HepG2 (cell line): Measurements from ENCODE around the gene STK32B. TPM values are rescaled to one million over a fixed set of nuclear protein-coding genes. Genes with fewer than 3 reads are reported as not detected.

Experiments
- ATAC-seq: fragments of 200-7000 bp; cut with Tn5 transposase; 3 replicates; pipeline ENCODE4 v1.9.1; 2020; ENCODE audit warnings: mild to moderate bottlenecking, moderate library complexity
- BruUV-seq: library from RNA; stranded (reverse); fragments of 400-500 nt; replicated peaks from 2 replicates; lab custom pipeline; 2021; lab: Mats Ljungman, UMichigan
- CTCF ChIA-PET: fragments of 300-600 bp; formaldehyde crosslinking; extraction: SDS; loops from one replicate; lab custom pipeline; 2021; ENCODE audit warnings: low total read pairs, inconsistent platforms, low intra/inter-chr PET ratio; lab: Yijun Ruan, JAX
- POLR2A ChIA-PET: fragments of 350-600 bp; sonication (Branson Sonifier 250); formaldehyde crosslinking; loops from one replicate; lab custom pipeline; 2020; ENCODE audit warnings: antibody characterized with exemption, inconsistent platforms; lab: Yijun Ruan, JAX
- DNase-seq: peaks from one replicate; pipeline ENCODE4 v3.0.0-alpha.2; 2015; ENCODE audit warnings: low spot score
- FAIRE-seq: peaks from 3 replicates; lab custom pipeline; 2011; peaks lifted over from hg19 to GRCh38; lab: Jason Lieb, UNC
- H2AFZ ChIP-seq: one replicate; pipeline ENCODE4 v1.6.1; 2011; ENCODE audit warnings: low read length, inconsistent platforms
- H3K27ac ChIP-seq: fragments of 300-600 bp; 3 replicates; pipeline ENCODE4 v1.8.0; 2011; ENCODE audit warnings: mixed run types, mild to moderate bottlenecking, mixed read lengths, low read length, inconsistent platforms; ENCODE audit not compliant: insufficient read depth; ENCODE audit errors: extremely low read length
- H3K27me3 ChIP-seq, 2 experiments: fragments of 200-600 bp in 1 of 2; 2 replicates in 1 of 2; 3 replicates in 1 of 2; pipeline versions ENCODE4 v1.6.0 to v1.8.0; 2011; ENCODE audit warnings: low read length in 2 of 2, mild to moderate bottlenecking in 2 of 2, moderate library complexity in 2 of 2, inconsistent platforms in 1 of 2; ENCODE audit not compliant: insufficient read depth in 2 of 2, control insufficient read depth in 1 of 2
- H3K36me3 ChIP-seq, 2 experiments: fragments of 200-600 bp in 1 of 2; replicated peaks in 1 of 2; 2 replicates in 1 of 2; 3 replicates in 1 of 2; pipeline versions ENCODE4 v1.5.1 to v1.8.0; 2011; ENCODE audit warnings: low read length in 2 of 2, inconsistent platforms in 1 of 2; ENCODE audit not compliant: insufficient read depth in 2 of 2, control insufficient read depth in 1 of 2
- H3K4me1 ChIP-seq: 2 replicates; pipeline ENCODE4 v1.5.1; 2012; ENCODE audit warnings: low read length, inconsistent platforms; ENCODE audit not compliant: insufficient read depth
- H3K4me2 ChIP-seq: 2 replicates; pipeline ENCODE4 v1.6.0; 2011; ENCODE audit warnings: low read depth, low read length, inconsistent platforms
- H3K4me3 ChIP-seq, 3 experiments: fragments of 200-600 bp in 1 of 3; sonication (generic), shearing (Covaris generic) in 1 of 3; replicated peaks in 1 of 3; 2 replicates each; pipeline ENCODE4 v1.5.1; 2011 to 2016; ENCODE audit warnings: low read length in 3 of 3, inconsistent platforms in 2 of 3, low read depth in 2 of 3, mild to moderate bottlenecking in 2 of 3, control low read depth in 1 of 3, mixed read lengths in 1 of 3; ENCODE audit not compliant: insufficient read depth in 1 of 3
- H3K79me2 ChIP-seq: one replicate; pipeline ENCODE4 v1.6.1; 2011; ENCODE audit warnings: low read length, inconsistent platforms; ENCODE audit not compliant: insufficient read depth
- H3K9ac ChIP-seq: 2 replicates; pipeline ENCODE4 v1.6.0; 2011; ENCODE audit warnings: mild to moderate bottlenecking, low read depth, low read length, inconsistent platforms; ENCODE audit not compliant: insufficient read depth
- H3K9me3 ChIP-seq: 2 replicates; pipeline ENCODE4 v1.5.1; 2012; ENCODE audit warnings: mild to moderate bottlenecking, low read length
- H4K20me1 ChIP-seq: 2 replicates; pipeline ENCODE4 v1.6.0; 2011; ENCODE audit warnings: inconsistent platforms, mild to moderate bottlenecking, low read length, moderate library complexity; ENCODE audit not compliant: insufficient read depth
- AGO1 ChIP-seq: fragments of 200-400 bp; formaldehyde crosslinking; IDR thresholded peaks from 2 replicates; pipeline ENCODE4 v1.6.1; 2017; ENCODE audit warnings: mild to moderate bottlenecking, low read depth, low read length, moderate library complexity; ENCODE audit not compliant: poor library complexity, severe bottlenecking
- CTCF ChIP-seq: sonication (generic); formaldehyde crosslinking; IDR thresholded peaks from 2 replicates; pipeline ENCODE4 v1.5.0; 2020; ENCODE audit warnings: mild to moderate bottlenecking, missing genetic modification reagents, moderate library complexity
- FIP1L1 ChIP-seq: fragments of 200-400 bp; formaldehyde crosslinking; IDR thresholded peaks from 2 replicates; pipeline ENCODE4 v1.6.1; 2018; ENCODE audit warnings: low read depth, mild to moderate bottlenecking, low read length, moderate library complexity, borderline replicate concordance; ENCODE audit not compliant: insufficient read depth
- FOXM1 ChIP-seq: sonication (generic); formaldehyde crosslinking; IDR thresholded peaks from 2 replicates; pipeline ENCODE4 v1.5.0; 2020; ENCODE audit warnings: missing genetic modification reagents
- GPN1 ChIP-seq: sonication (generic); formaldehyde crosslinking; IDR thresholded peaks from 2 replicates; pipeline ENCODE4 v1.5.1; 2020; ENCODE audit warnings: missing genetic modification reagents, borderline replicate concordance
- HNRNPLL ChIP-seq: fragments of 200-400 bp; formaldehyde crosslinking; IDR thresholded peaks from 2 replicates; pipeline ENCODE4 v1.6.1; 2017; ENCODE audit warnings: mild to moderate bottlenecking, low read depth, low read length; ENCODE audit not compliant: poor library complexity, severe bottlenecking
- JARID2 ChIP-seq: sonication (generic); formaldehyde crosslinking; IDR thresholded peaks from 2 replicates; pipeline ENCODE4 v1.8.1; 2023; ENCODE audit warnings: missing genetic modification reagents, inconsistent platforms; ENCODE audit not compliant: insufficient replicate concordance
- KLF15 ChIP-seq: sonication (generic); formaldehyde crosslinking; IDR thresholded peaks from 2 replicates; pipeline ENCODE4 v1.8.1; 2023; ENCODE audit warnings: borderline replicate concordance, mild to moderate bottlenecking, inconsistent platforms, missing genetic modification reagents, mixed read lengths
- MIER3 ChIP-seq: IDR thresholded peaks from 2 replicates; pipeline ENCODE4 v1.6.1; 2016; ENCODE audit warnings: missing compliant biosample characterization, borderline replicate concordance
- RCOR2 ChIP-seq: IDR thresholded peaks from 2 replicates; pipeline ENCODE4 v1.6.1; 2016; ENCODE audit warnings: missing biosample characterization, missing genetic modification reagents
- SIX4 ChIP-seq: sonication (generic); formaldehyde crosslinking; IDR thresholded peaks from 2 replicates; pipeline ENCODE4 v1.4.0; 2020; ENCODE audit warnings: missing genetic modification reagents
- SMC3 ChIP-seq: IDR thresholded peaks from 2 replicates; pipeline ENCODE4 v1.6.1; 2011; ENCODE audit warnings: low read length, improper control_type of control experiment
- SOX13 ChIP-seq, 3 experiments: fragments of 450-650 bp in 1 of 3; sonication (generic) in 1 of 3; formaldehyde crosslinking in 1 of 3; IDR thresholded peaks in 2 of 3; conservative IDR thresholded peaks in 1 of 3; 2 replicates each; pipeline versions ENCODE4 v1.5.0 to v1.6.1; 2016 to 2020; ENCODE audit warnings: antibody characterized with exemption in 1 of 3, mild to moderate bottlenecking in 1 of 3, missing compliant biosample characterization in 1 of 3, missing genetic modification reagents in 1 of 3, moderate library complexity in 1 of 3
- STAG1 ChIP-seq: sonication (generic); formaldehyde crosslinking; IDR thresholded peaks from 2 replicates; pipeline ENCODE4 v1.4.0; 2020; ENCODE audit warnings: missing genetic modification reagents
- TSC22D2 ChIP-seq: sonication (generic); formaldehyde crosslinking; IDR thresholded peaks from 2 replicates; pipeline ENCODE4 v1.5.1; 2020; ENCODE audit warnings: missing genetic modification reagents, mild to moderate bottlenecking, borderline replicate concordance
- XRCC5 ChIP-seq: fragments of 200-400 bp; formaldehyde crosslinking; optimal IDR thresholded peaks from 2 replicates; pipeline ENCODE3; 2017; ENCODE audit warnings: mild to moderate bottlenecking, low read length
- ZNF253 ChIP-seq: sonication (generic); formaldehyde crosslinking; IDR thresholded peaks from 2 replicates; pipeline ENCODE4 v1.8.0; 2022; ENCODE audit warnings: mild to moderate bottlenecking, missing genetic modification reagents, borderline replicate concordance
- ZNF354B ChIP-seq: sonication (generic); formaldehyde crosslinking; IDR thresholded peaks from 2 replicates; pipeline ENCODE4 v1.8.0; 2022; ENCODE audit warnings: mild to moderate bottlenecking, missing genetic modification reagents
- ZNF484 ChIP-seq: sonication (generic); formaldehyde crosslinking; IDR thresholded peaks from 2 replicates; pipeline ENCODE4 v1.5.1; 2020; ENCODE audit warnings: mild to moderate bottlenecking, low read depth, missing genetic modification reagents, borderline replicate concordance
- ZNF501 ChIP-seq: sonication (generic); formaldehyde crosslinking; IDR thresholded peaks from 2 replicates; pipeline ENCODE4 v1.5.1; 2020; ENCODE audit warnings: mild to moderate bottlenecking, moderate library complexity, missing genetic modification reagents
- ZNF619 ChIP-seq: sonication (generic); formaldehyde crosslinking; IDR thresholded peaks from 2 replicates; pipeline ENCODE4 v1.4.0; 2020; ENCODE audit warnings: mild to moderate bottlenecking, missing genetic modification reagents
- ZNF879 ChIP-seq: sonication (generic); formaldehyde crosslinking; IDR thresholded peaks from 2 replicates; pipeline ENCODE4 v1.8.1; 2023; ENCODE audit warnings: missing genetic modification reagents
- WGBS: methylation state at CpG from one replicate; pipeline ENCODE4 v1.1.6; 2017; ENCODE audit warnings: low lambda C conversion rate; 5-methylcytosine and 5-hydroxymethylcytosine counted together
- in situ Hi-C: cut with HindIII; loops from 2 replicates; pipeline ENCODE4 v1.10.0; 2017; ENCODE audit warnings: low pct_unique_long_range_greater_than_20kb; ENCODE audit not compliant: extremely low pct_ligation_motif_present
- intact Hi-C: fragments of 100-400 bp; cut with micrococcal nuclease; formaldehyde crosslinking; loops from one replicate; pipeline ENCODE4 v1.10.0; 2022; ENCODE audit not compliant: unreplicated experiment
- polyA plus RNA-seq, 8 experiments: library from polyadenylated mRNA; depleted of rRNA in 3 of 8; stranded (reverse) in 7 of 8; unstranded in 1 of 8; fragments of >200 nt; fragmentation: Illumina TruSeq in 4 of 8; extraction: Trizol in 4 of 8; gene quantifications; 2 replicates each; pipeline versions ENCODE4 v1.2.1 to v1.2.3, GENCODE V29; 2011 to 2016; ENCODE audit warnings: low read depth in 4 of 8, missing spikeins in 1 of 8, mixed read lengths in 1 of 8; ENCODE audit not compliant: insufficient read depth in 1 of 8
- total RNA-seq, 5 experiments: library from RNA; depleted of rRNA; stranded (reverse); fragments of >200 nt; fragmentation: Illumina TruSeq; extraction: Trizol; gene quantifications; 2 replicates each; pipeline ENCODE4 v1.2.3, GENCODE V29; 2016; ENCODE audit warnings: low read depth in 1 of 5
- TF ChIP-seq, protein P1 (sequence below): sonication (generic); formaldehyde crosslinking; IDR thresholded peaks from 2 replicates; pipeline ENCODE4 v1.8.1; 2023; ENCODE audit warnings: missing genetic modification reagents, inconsistent platforms, borderline replicate concordance

The STK32B gene
- total and polyA plus RNA-seq, 2 of the 13 experiments (the other 11 are each of a cell fraction or from before 2014, with no cell fraction given): not detected

DNA sequence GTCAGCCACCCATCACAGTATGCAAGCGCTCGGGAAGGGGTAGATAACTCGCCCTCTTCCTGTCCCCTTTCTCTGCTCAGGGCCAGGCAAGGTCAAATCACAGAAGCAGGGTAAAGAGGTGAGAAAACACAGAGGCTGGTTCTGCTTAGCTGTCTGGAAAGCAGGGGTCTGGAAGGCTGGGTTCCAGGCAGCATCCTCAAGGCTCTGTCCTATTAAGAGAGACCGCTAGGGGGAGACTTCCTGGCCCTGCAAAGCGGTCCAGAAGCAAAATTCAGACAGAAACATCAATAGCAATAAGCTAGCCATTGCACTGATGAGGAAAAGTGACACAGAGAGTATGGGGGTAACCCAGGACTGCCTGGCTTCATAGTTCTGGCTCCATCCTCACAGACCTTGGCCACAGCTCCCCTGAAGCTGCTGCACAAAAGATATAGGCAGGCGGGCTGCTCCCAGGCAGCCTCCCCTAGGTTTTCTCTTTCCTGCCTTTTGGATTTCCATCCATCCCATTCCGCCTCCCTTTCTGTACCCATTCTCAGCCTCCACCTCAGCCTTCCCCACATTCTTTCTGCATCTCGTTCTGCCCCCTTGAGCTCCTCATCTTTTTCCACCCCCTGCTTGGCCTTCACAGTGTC, 348.6 kb downstream of the STK32B start:
- WGBS: 12% methylated on average over 8 of the region's 8 CpGs
- H3K4me2 ChIP-seq: no peak overlapping the region
- FAIRE-seq (peak; percentile 48), ATAC-seq (peak; percentile 82), DNase-seq (peak; percentile 23)
- intact Hi-C loops (no loop called here), in situ Hi-C loops (loop anchor here (10.0 kb wide), 1 partner anchor 425 kb away; no protein-coding TSS in a partner anchor)
- H3K79me2 ChIP-seq: no peaks in the 10 kb centered on the region
- ChIA-PET POLR2A (no interaction called here), CTCF (interaction anchor here (2.0 kb wide), 2 partner anchors 391 to 413 kb away, joined by 10 to 12 read pairs; no protein-coding TSS in a partner anchor)
- H3K4me1 ChIP-seq: no peaks in the 10 kb centered on the region
- no peaks in the 10 kb centered on the region for H3K36me3 ChIP-seq
- no peak overlapping the region for H2AFZ ChIP-seq
- H3K27ac ChIP-seq: no peak overlapping the region
- H4K20me1 ChIP-seq: no peaks in the 10 kb centered on the region
- H3K27me3 ChIP-seq: peaks cover 0 to 20% of the 10 kb centered on the region in 2 experiments; a peak in 2 of 5 replicates
- H3K9ac ChIP-seq: no peak overlapping the region
- BruUV-seq: no TSS peak
- H3K9me3 ChIP-seq: no peaks in the 10 kb centered on the region
- no peak overlapping the region for H3K4me3 ChIP-seq
- TF ChIP-seq ZNF484 (CRISPR knock-in tag) (no peak), SIX4 (CRISPR knock-in tag) (no peak), FIP1L1 (no peak), HNRNPLL (no peak), SMC3 (peak; percentile 70), JARID2 (CRISPR knock-in tag) (no peak), AGO1 (no peak), STAG1 (CRISPR knock-in tag) (peak; percentile 58), CTCF (peak; percentile 64), ZNF879 (CRISPR knock-in tag) (no peak), ZNF501 (CRISPR knock-in tag) (no peak), RCOR2 (CRISPR knock-in tag) (no peak), XRCC5 (peak; percentile 15), ZNF354B (no peak), ZNF253 (CRISPR knock-in tag) (no peak), KLF15 (no peak), MIER3 (CRISPR knock-in tag) (no peak), SOX13 (IDR thresholded peaks at IDR 0.05) (no peak), SOX13 (CRISPR knock-in tag; conservative IDR thresholded peaks at IDR 0.05 in 1 of 2, IDR thresholded peaks at IDR 0.05 in 1 of 2) (no peak), ZNF619 (CRISPR knock-in tag) (no peak), FOXM1 (no peak), GPN1 (CRISPR knock-in tag) (no peak), TSC22D2 (CRISPR knock-in tag) (no peak)
- TF ChIP-seq, protein P1, sequence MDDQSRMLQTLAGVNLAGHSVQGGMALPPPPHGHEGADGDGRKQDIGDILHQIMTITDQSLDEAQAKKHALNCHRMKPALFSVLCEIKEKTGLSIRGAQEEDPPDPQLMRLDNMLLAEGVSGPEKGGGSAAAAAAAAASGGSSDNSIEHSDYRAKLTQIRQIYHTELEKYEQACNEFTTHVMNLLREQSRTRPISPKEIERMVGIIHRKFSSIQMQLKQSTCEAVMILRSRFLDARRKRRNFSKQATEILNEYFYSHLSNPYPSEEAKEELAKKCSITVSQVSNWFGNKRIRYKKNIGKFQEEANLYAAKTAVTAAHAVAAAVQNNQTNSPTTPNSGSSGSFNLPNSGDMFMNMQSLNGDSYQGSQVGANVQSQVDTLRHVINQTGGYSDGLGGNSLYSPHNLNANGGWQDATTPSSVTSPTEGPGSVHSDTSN (CRISPR knock-in tag): no peak
